GM19324 (cell line): ENCODE results near the gene PTHLH.

ENCODE experiments used
- ATAC-seq: cut with Tn5 transposase; IDR thresholded peaks from one replicate; pipeline ENCODE4 v1.9.1; 2021; ENCODE audit warnings: mild to moderate bottlenecking, moderate library complexity; ENCODE audit not compliant: unreplicated experiment, low FRiP score

Gene PTHLH

DNA sequence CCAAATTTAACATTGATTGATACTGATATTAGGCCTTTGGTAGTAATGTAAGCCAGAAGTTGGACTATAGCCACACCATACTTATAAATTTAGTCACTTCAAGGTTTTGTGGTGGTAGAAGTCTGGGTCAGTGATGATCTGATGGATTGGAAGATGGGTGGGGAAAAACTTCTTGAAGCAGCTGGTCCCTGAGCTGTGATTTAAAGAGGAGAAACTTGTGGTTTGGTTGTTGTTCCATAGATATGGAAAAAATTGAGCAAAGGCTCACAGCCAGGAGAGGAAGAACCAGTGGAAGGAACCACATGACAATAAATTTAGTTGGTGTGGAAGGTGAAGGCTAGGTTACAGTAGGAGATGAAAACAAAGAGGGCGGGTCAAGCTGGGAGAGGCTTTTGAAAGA is 26.1 kb downstream of the PTHLH start:
- no peak for ATAC-seq

DNA sequence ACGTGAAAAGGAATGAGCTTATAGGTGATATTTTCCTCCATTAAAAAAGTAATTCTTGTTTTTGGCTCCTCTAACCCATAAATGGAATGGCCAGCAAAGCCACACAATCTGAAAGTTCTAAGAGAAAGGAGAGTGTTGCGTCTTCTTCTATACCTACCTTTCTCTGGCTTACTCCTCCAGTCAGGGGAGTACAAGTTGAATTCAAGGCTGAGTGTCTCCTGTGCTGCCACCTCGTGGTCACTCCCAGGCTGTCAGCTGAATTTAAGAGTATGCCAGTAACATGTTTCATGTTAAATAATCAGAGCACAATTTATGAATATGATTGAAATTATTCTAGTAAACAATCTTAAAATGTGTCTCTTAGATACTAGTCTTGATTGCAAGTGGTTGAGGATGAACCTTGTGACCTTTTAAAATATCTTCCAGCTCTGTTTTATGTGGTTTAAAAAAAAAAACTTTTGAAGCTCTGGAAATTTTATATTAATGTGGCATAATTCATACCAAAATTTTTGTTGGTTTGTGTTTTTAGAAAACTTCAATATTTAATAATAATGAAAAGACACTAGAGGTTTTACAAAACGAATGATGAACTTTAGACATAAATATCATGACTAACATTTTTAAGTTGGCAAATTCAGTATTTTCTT is 31.7 kb downstream of the PTHLH start:
- ATAC-seq, result peak; percentile 80

DNA sequence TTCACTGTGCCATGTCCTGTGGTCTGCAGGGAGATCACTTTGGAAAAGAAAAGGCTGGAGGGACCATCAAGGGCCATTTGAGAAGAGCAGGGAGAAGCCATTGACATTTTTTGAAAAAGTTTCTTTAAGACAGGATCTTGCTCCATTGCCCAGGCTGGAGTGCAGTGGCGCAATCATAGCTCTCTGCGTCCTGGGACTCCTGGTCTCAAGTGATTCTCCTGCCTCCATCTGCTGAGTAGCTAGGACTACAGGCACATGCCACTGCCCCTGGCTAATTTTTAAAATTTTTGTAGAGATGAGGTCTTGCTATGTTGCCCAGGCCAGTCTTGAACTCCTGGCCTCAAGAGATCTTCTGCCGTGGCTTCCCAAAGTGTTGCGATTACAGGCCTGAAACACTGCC is 32.3 kb downstream of the PTHLH start:
- no peak for ATAC-seq

DNA sequence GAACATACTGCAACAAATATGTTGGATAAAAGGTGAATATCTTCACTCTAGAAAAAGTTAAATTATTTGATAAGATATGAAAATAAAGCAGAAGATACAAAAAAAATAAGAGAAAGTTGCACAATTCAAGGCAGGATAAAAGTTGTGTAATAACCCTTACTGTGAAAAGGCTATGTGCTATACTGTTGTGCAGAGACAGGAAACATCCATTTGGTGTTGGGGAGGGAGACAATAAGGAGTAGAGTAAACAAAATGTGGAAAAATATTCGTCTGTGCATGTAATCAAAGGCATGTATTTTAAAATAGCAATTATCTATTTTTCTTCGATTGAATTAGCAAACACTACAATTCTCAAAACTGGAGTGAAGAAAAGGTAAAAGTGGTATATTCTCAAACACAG is 34.8 kb downstream of the PTHLH start:
- no peak for ATAC-seq

DNA sequence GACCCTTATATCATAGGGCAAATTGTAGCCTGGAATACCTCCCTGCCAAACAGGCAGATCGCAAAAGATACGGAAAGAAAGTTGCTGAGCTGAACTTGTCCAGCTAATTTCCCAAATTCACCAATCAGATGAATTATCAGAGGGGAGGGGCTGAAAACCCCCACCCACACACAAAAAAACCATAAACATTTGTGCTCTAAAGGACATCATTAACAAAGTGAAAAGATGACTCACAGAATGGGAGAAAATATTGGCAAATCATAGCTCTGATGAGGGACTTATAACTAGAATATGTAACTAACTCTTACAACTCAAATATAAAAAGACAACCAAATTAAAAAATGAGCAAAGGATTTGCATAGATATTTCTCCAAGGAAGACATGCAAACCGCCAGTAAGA is 36.3 kb downstream of the PTHLH start:
- no peak for ATAC-seq

DNA sequence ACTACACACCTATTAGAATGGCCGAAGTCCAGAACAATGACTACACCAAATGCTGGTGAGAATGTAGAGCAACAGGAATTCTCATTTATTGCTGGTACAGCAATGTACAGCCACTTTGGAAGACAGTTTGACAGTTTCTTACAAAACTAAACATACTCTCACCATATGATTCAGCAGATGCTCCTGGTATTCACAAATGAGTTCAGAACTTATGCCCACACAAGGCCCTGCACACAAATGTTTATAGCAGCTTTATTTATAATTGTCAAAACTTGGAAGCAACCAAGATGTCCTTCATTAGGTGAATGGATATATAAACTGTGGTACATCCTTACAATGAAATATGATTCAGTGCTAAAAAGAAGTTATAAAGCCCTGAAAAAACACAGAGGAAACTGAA is 38.3 kb downstream of the PTHLH start:
- no peak for ATAC-seq

DNA sequence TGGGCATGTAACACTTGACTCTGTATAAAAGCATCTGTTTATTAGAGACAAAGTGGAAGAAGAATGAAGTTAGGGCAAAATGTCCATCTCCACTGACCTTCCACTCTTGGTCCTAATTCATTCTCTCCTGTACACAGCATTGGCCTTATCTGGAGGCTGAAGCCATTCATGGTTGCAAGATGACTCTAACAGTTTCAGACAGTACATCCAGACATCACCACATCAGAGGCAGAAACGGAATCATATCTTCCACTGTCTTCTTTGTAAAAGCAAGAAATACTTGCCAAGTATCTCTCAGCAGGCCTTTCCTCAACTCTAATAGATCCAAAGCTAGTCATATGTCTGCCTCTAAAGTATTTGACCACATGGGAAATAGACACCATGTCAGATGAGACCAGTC is 41.1 kb downstream of the PTHLH start:
- no peak for ATAC-seq

DNA sequence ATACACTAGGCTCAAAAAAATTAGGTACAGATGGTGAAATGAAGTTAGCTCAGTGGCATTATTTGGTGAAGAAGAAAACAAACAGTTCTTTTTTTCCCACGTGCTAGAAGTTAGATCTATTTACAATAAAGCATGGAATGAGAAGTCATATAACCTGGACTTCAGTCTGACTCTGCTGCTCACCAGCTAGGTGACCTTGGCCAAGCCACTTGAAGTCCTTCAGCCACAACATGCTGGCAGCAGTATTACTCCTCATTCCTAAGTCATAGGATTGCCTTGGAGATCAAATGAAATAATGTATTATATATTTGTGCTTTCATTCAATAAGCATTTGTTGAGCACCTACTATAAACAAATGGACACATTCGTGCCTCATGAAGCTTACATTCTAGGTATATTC is 45.2 kb downstream of the PTHLH start:
- no peak for ATAC-seq

DNA sequence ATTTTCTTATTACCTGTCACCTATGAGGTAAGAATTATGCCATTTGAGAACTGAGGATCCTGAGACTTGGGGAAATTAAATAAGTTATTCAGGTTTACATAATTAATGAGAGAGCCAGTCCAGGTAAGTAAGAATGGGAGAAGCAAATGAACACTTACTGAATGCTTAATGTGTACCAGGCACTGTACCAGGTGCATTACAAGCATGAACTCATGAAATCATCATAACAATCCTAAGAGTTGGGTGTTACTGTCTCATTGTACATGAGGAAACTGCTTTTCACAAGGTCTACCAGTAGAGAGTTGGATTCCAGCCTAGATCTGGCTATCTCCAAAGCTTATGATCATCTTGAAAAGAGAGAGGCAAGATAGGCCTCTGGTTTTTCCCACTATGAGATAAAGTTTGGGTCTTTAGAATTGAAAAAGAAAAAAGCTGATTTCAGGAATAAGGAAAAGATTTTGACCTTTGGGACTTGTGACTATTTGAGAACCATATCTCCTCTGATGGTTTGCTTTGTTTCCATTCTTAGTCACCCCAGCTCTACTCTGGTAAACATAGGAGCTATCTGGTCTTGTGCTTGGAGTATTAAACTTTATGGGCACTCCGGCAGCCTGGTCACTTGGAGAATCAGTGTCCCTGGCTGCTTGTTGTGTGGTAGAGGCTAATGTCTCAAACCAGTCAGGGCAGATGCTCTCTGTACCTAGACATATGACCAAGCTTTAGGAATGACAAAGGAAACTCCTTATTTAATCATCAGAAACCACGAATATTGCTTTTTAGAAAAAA is 48.0 kb downstream of the PTHLH start:
- no peak for ATAC-seq

DNA sequence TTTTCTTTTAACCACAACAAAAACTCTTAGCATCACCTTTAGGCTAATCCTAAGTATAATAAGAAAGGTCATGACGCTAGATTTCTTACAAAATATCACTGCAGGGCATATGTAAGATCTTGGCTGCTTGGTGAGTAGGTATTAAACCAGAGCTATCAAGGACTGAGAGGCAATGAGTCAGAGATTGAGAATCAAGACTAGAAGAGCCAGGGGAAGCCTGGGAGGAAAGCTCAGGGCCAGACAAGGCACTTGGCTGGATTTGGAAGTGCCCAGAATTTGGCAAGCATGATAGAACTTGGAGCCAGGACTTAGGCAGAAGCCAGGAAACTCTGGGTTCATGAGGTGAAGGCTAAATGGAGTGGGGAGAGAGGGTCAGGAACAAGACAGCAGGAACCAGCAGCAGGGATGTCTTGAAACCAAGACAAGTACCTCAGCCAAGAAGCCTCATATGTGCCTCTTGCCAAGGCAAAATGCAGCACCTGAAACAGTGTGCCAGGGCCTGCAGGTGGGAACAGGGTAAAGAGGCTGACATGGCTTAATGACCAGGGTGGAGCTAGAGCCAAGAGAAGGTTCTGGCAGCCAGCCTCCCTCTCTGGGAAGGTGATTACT is 49.9 kb downstream of the PTHLH start:
- ATAC-seq, result no peak

DNA sequence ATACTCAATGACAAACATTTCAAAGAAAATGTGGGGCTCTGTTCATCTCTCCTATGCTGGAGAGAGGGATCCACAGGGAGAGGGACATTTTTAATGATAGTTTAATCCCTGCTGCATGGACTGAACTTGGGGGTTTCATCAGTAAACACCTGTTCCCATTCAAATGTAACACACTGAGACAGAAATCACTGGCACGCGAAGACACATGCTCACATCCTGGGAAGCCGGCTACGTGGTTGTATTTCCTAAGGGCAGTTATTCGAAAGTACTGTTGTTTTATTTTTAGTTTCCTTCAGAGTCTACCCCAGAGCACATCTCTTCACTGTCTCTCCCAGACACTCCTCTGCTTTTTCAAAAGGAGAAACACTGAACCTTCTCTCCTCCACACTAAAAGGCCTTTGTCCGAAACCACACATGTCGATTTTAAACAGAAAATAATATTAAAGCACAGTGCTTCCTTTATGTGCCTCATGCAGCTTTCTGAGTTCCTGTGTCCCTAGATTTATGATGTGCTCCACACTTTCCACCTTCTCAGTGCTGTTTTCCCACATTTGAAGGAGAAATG is 52.8 kb downstream of the PTHLH start:
- no peak for ATAC-seq

DNA sequence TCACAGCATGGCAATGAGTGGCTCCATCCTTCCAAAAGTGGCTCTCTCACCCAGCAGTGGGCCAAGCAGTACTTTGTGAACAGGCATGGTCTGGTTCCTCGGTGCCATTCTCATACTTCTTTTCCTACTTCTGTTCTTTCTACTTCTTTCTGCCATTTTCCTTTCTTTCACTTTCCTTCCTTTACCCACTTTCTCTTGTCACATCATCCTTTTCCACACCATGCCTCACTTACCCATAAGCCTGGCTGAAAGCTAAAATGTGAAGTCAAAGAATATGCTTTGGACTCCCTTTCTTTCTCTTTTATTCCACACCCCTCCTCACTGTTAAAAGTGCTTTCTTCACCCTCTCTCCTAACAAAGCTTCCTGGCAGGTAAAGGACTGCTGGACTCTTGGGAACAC is 57.0 kb downstream of the PTHLH start:
- no peak for ATAC-seq

DNA sequence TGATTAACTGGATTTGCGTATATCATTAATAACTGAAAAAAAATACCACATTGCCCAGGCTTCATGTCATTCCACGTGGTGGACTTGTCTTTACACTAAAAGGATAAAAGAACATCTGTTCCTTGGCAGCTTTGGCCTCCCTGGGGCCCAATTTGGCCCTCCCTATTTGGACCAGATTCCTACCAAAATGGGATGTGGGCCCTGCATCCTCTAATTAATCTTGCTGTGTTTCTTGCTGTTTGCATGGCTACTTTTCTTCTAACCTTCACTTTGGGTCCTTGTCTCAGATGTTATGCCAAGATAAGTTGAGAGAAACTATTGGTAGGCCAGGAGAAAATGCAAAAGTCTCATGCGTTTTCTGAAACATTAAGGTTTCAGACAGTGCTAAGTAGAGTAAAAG is 57.5 kb downstream of the PTHLH start:
- ATAC-seq, result no peak

DNA sequence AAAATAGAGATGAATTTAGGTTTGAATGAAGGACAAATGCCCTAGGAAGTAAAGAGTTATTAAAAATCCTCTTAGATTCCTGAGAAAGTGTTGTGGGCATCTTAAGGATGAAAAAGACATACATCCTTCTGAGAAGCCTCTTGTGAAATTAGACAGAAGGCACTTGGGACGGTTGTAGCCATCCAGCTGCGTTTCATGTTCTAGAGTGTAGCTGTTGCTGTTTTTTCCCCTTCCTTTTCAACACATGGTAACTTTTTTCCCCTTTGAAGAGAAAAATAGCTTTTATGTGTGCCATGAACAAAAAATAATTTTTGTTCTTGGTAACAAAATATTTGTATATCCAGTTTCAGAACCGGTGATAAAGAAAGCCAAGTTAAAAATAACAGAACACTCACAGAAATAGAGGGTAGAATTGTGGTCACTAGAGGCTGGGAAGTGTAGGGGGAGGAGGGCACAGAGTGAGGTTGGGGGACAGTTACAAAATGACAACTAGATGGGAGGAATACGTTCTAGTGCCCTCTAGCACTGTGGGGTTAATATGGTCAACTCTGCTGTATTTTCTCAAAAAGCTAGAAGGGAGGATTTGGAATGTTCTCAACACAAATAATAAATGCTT is 58.4 kb downstream of the PTHLH start:
- ATAC-seq, result no peak

DNA sequence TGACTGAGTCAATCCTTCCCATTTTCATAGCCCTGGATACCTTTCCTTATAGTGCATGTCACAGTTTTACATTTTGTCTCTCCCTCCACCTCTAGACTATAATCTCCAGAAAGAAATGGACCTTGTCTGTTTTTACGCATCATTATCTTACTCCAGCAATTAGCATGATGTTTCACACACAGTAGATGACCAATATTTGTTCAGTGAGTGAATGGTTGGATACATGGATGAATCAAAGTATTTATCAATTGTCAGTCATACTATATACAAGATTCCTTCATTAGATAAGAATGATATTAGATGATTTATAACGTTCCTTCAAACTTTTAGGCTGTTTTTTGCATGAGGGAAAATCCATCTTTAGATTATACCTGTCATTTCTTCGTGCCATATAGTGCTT is 61.1 kb downstream of the PTHLH start:
- ATAC-seq, result no peak
